ENCODE results near the gene RFC3.

Gene RFC3

DNA sequence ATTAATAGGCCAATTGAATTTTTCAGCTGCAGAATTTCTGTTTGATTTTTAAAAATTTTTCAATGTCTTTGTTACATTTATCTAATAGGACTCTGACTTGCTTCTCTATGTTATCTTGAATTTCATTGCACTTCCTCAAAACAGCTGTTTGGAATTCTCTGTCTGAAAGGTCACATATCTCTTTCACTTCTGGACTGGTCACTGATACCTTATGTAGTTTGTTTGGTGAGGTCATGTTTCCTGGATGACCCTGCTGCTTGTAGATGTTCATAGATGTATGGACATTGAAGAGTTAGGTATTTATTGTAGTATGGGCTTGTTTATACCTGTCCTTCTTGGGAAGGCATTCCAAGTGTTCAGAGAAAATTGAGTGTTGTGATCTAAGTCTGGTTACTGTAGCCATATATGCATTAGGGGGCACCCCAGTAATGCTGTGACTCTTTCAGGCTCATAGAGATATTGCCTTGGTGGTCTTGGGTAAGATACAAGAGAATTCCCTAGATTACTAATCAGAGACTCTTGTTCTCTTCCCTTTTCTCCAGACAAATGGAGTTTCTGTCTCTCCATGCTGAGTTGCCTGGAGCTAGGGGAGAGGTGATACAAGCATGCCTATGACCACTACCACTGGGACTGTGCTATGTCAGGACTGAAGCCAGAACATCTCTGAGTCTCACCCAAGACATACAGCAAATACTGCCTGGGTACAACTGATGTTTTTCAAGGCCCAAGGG is 27.8 kb downstream of the RFC3 start:
- Histone ChIP-seq H3K9me3 (ENCODE audit: control insufficient read depth in 2 of 2, low read length in 2 of 2) (no peaks in the 10 kb centered on the region), H3K27ac (ENCODE audit: low read length) (no peak overlapping the region), H3K9ac (ENCODE audit: low read length in 2 of 2) (no peak overlapping the region), H3K36me3 (ENCODE audit: control insufficient read depth in 2 of 2, insufficient read depth in 2 of 2, low read length in 2 of 2) (peaks cover 0 to 6% of the 10 kb centered on the region in 2 donors), H3K4me3 (ENCODE audit: low read length in 2 of 2) (no peak overlapping the region), H3K27me3 (ENCODE audit: control insufficient read depth in 1 of 2, insufficient read depth in 2 of 2, low read length in 2 of 2) (no peaks in the 10 kb centered on the region), H3K4me1 (ENCODE audit: control insufficient read depth, insufficient read depth, low read length) (no peaks in the 10 kb centered on the region)

- no peak overlapping the region for H3K27ac ChIP-seq (ENCODE audit: low read length)
- no peak overlapping the region for H3K4me3 ChIP-seq (ENCODE audit: low read length in 2 of 2)
- H3K36me3 ChIP-seq (ENCODE audit: control insufficient read depth in 2 of 2, insufficient read depth in 2 of 2, low read length in 2 of 2): peaks cover 0 to 6% of the 10 kb centered on the region in 2 donors
- H3K4me1 ChIP-seq (ENCODE audit: control insufficient read depth, insufficient read depth, low read length): no peaks in the 10 kb centered on the region
- H3K9me3 ChIP-seq (ENCODE audit: control insufficient read depth in 2 of 2, low read length in 2 of 2): no peaks in the 10 kb centered on the region
- no peak overlapping the region for H3K9ac ChIP-seq (ENCODE audit: low read length in 2 of 2)
- no peaks in the 10 kb centered on the region for H3K27me3 ChIP-seq (ENCODE audit: control insufficient read depth in 1 of 2, insufficient read depth in 2 of 2, low read length in 2 of 2)
Measured at GRCh38 chr13:33846303-33847062, 28.5 kb downstream of the RFC3 start.

DNA sequence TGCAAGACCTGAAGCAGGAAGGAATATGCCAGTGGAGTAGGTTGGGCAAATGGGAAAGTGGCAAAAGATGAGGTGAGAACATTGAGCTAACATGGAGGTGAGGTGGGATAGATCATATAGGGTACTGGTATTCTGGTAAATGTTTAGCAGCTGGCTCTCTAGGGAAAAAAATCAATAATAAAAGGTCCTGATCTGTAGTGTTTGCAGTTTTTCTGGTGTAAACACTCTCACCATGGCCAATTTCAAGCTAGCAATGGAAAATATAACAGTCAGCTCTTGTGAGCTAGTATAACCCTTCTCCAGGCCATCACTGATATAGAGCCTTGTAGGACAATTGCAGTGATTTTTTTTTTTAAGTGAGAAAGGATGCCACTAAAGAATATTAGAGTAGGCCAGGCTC is 31.3 kb downstream of the RFC3 start:
- Histone ChIP-seq H3K27me3 (ENCODE audit: control insufficient read depth in 1 of 2, insufficient read depth in 2 of 2, low read length in 2 of 2) (no peaks in the 10 kb centered on the region), H3K9ac (ENCODE audit: low read length in 2 of 2) (no peak overlapping the region), H3K4me3 (ENCODE audit: low read length in 2 of 2) (no peak overlapping the region), H3K27ac (ENCODE audit: low read length) (no peak overlapping the region), H3K9me3 (ENCODE audit: control insufficient read depth in 2 of 2, low read length in 2 of 2) (no peaks in the 10 kb centered on the region), H3K36me3 (ENCODE audit: control insufficient read depth in 2 of 2, insufficient read depth in 2 of 2, low read length in 2 of 2) (peaks cover 0 to 6% of the 10 kb centered on the region in 2 donors), H3K4me1 (ENCODE audit: control insufficient read depth, insufficient read depth, low read length) (no peaks in the 10 kb centered on the region)

GRCh38 chr13:33855371-33855895 is 37.5 kb downstream of the RFC3 start:
- no peaks in the 10 kb centered on the region for H3K9me3 ChIP-seq (ENCODE audit: control insufficient read depth in 2 of 2, low read length in 2 of 2)
- no peak overlapping the region for H3K27ac ChIP-seq (ENCODE audit: low read length)
- H3K27me3 ChIP-seq (ENCODE audit: control insufficient read depth in 1 of 2, insufficient read depth in 2 of 2, low read length in 2 of 2): no peaks in the 10 kb centered on the region
- H3K36me3 ChIP-seq (ENCODE audit: control insufficient read depth in 2 of 2, insufficient read depth in 2 of 2, low read length in 2 of 2): no peaks in the 10 kb centered on the region
- H3K9ac ChIP-seq (ENCODE audit: low read length in 2 of 2): no peak overlapping the region
- no peaks in the 10 kb centered on the region for H3K4me1 ChIP-seq (ENCODE audit: control insufficient read depth, insufficient read depth, low read length)
- H3K4me3 ChIP-seq (ENCODE audit: low read length in 2 of 2): no peak overlapping the region

DNA sequence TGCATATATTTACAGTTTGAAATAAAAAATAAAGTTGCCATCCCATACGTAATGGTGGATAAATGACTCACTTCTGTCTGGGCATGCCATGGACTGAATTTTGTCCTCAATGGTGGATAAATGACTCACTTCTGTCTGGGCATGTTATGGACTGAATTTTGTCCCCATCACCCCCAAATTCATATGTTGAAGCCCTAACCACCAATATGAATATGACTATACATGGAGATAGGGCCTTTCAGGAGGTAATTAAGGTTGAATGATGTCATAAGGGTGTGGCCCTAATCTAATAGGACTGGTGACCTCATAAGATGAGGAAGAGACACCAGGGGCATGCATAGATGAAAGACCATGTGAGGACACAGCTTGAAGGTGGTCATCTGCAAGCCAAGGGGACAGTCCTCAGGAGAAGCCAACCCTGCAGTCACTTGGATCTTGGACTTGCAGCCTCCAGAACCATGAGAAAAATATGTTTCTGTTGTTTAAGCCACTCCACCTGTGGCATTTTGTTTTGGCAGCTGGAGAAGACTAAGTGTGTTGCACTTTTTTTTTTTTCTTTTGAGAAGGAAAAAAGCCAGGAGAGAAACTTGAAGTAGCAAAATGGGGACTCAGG is 41.8 kb downstream of the RFC3 start:
- Histone ChIP-seq H3K4me3 (ENCODE audit: low read length in 2 of 2) (no peak overlapping the region), H3K27ac (ENCODE audit: low read length) (no peak overlapping the region), H3K36me3 (ENCODE audit: control insufficient read depth in 2 of 2, insufficient read depth in 2 of 2, low read length in 2 of 2) (no peaks in the 10 kb centered on the region), H3K9me3 (ENCODE audit: control insufficient read depth in 2 of 2, low read length in 2 of 2) (no peaks in the 10 kb centered on the region), H3K9ac (ENCODE audit: low read length in 2 of 2) (no peak overlapping the region), H3K4me1 (ENCODE audit: control insufficient read depth, insufficient read depth, low read length) (no peaks in the 10 kb centered on the region), H3K27me3 (ENCODE audit: control insufficient read depth in 1 of 2, insufficient read depth in 2 of 2, low read length in 2 of 2) (no peaks in the 10 kb centered on the region)

DNA sequence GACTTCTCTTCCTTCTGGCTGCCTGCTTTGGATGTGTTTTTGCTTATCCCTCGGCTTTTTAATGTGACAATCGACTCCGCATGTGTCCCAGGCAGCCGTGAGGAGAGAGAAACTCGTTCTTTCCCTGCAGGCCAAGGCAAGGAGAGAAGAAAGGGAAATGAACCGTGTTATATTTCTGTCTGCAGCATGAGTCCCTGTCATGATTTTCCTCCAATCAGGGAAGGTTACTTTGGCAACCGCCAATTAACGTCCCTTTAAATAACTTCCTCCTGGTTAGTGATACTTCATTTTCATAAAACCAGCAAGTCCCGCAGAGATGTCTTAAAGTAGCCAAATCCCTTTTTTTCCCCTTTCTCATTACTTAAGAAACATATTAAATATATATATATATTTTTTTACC is 42.6 kb downstream of the RFC3 start:
- Histone ChIP-seq H3K9me3 (ENCODE audit: control insufficient read depth in 2 of 2, low read length in 2 of 2) (no peaks in the 10 kb centered on the region), H3K27me3 (ENCODE audit: control insufficient read depth in 1 of 2, insufficient read depth in 2 of 2, low read length in 2 of 2) (no peaks in the 10 kb centered on the region)

GRCh38 chr13:33862016-33862415 is 44.1 kb downstream of the RFC3 start:
- no peak overlapping the region for H3K4me3 ChIP-seq (ENCODE audit: low read length in 2 of 2)
- H3K9me3 ChIP-seq (ENCODE audit: control insufficient read depth in 2 of 2, low read length in 2 of 2): no peaks in the 10 kb centered on the region

More for the DNA sequence above, 42.6 kb downstream of the RFC3 start:
- Histone ChIP-seq H3K36me3 (ENCODE audit: control insufficient read depth in 2 of 2, insufficient read depth in 2 of 2, low read length in 2 of 2) (no peaks in the 10 kb centered on the region), H3K27ac (ENCODE audit: low read length) (no peak overlapping the region), H3K4me3 (ENCODE audit: low read length in 2 of 2) (no peak overlapping the region), H3K4me1 (ENCODE audit: control insufficient read depth, insufficient read depth, low read length) (no peaks in the 10 kb centered on the region), H3K9ac (ENCODE audit: low read length in 2 of 2) (no peak overlapping the region)

DNA sequence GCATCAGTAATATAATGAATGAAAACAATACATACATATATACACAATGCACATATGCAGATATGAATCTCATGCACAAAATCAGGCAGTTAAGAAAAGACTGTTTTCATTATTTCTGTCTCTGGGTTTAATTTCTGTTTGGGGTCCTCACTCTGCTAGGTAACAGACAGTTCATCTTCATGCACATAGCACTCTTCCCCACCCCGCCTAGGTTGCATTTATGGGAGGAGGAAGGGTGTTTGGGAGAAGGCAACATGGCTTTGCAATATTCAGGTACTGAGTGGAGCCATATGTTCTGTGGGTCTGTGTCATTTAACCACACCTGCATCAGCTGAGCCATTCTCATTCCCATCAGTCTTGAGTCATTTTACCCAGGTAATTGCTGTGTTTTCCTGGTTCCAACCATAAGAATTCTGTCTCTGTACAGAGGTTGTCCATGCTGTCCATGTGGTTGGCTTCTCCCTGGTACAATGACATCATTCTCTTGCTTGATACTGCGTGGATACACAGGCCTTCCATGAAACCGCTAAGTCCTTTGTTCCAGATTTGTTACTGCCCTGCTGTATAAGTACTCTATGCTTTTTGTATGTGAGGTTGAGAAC is 45.3 kb downstream of the RFC3 start:
- Histone ChIP-seq H3K9me3 (ENCODE audit: control insufficient read depth in 2 of 2, low read length in 2 of 2) (no peaks in the 10 kb centered on the region), H3K27me3 (ENCODE audit: control insufficient read depth in 1 of 2, insufficient read depth in 2 of 2, low read length in 2 of 2) (no peaks in the 10 kb centered on the region), H3K27ac (ENCODE audit: low read length) (no peak overlapping the region), H3K4me3 (ENCODE audit: low read length in 2 of 2) (no peak overlapping the region), H3K36me3 (ENCODE audit: control insufficient read depth in 2 of 2, insufficient read depth in 2 of 2, low read length in 2 of 2) (no peaks in the 10 kb centered on the region), H3K4me1 (ENCODE audit: control insufficient read depth, insufficient read depth, low read length) (no peaks in the 10 kb centered on the region), H3K9ac (ENCODE audit: low read length in 2 of 2) (no peak overlapping the region)

More at GRCh38 chr13:33862016-33862415, 44.1 kb downstream of the RFC3 start:
- H3K9ac ChIP-seq (ENCODE audit: low read length in 2 of 2): no peak overlapping the region
- no peaks in the 10 kb centered on the region for H3K27me3 ChIP-seq (ENCODE audit: control insufficient read depth in 1 of 2, insufficient read depth in 2 of 2, low read length in 2 of 2)
- H3K36me3 ChIP-seq (ENCODE audit: control insufficient read depth in 2 of 2, insufficient read depth in 2 of 2, low read length in 2 of 2): no peaks in the 10 kb centered on the region
- no peak overlapping the region for H3K27ac ChIP-seq (ENCODE audit: low read length)
- no peaks in the 10 kb centered on the region for H3K4me1 ChIP-seq (ENCODE audit: control insufficient read depth, insufficient read depth, low read length)

- Histone ChIP-seq H3K27me3 (ENCODE audit: control insufficient read depth in 1 of 2, insufficient read depth in 2 of 2, low read length in 2 of 2) (no peaks in the 10 kb centered on the region), H3K36me3 (ENCODE audit: control insufficient read depth in 2 of 2, insufficient read depth in 2 of 2, low read length in 2 of 2) (no peaks in the 10 kb centered on the region), H3K27ac (ENCODE audit: low read length) (no peak overlapping the region), H3K9me3 (ENCODE audit: control insufficient read depth in 2 of 2, low read length in 2 of 2) (no peaks in the 10 kb centered on the region), H3K4me1 (ENCODE audit: control insufficient read depth, insufficient read depth, low read length) (no peaks in the 10 kb centered on the region), H3K4me3 (ENCODE audit: low read length in 2 of 2) (no peak overlapping the region), H3K9ac (ENCODE audit: low read length in 2 of 2) (no peak overlapping the region)
Measured at GRCh38 chr13:33865945-33866344, 48.0 kb downstream of the RFC3 start.

DNA sequence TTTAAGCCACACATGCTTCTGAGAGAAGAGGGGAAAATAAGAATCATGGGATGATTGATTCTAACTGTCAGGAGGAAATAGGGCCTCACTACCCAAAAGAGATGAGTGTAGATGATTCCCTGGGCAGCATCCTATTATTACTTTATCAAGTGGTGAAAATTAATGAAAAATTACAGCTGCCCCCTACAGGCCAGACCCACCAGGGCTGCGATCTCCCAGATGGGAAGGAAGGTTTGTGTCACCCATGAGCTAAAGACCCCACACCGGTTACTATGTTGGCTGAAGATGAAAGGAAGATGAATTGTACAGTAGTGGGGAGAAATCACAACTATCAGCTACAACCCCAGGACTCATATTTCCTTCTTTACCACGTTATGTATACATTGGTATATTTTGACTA is 49.5 kb downstream of the RFC3 start:
- Histone ChIP-seq H3K4me3 (ENCODE audit: low read length in 2 of 2) (no peak overlapping the region), H3K9ac (ENCODE audit: low read length in 2 of 2) (no peak overlapping the region), H3K9me3 (ENCODE audit: control insufficient read depth in 2 of 2, low read length in 2 of 2) (no peaks in the 10 kb centered on the region), H3K27me3 (ENCODE audit: control insufficient read depth in 1 of 2, insufficient read depth in 2 of 2, low read length in 2 of 2) (no peaks in the 10 kb centered on the region), H3K4me1 (ENCODE audit: control insufficient read depth, insufficient read depth, low read length) (no peaks in the 10 kb centered on the region), H3K36me3 (ENCODE audit: control insufficient read depth in 2 of 2, insufficient read depth in 2 of 2, low read length in 2 of 2) (no peaks in the 10 kb centered on the region), H3K27ac (ENCODE audit: low read length) (no peak overlapping the region)

Measured in stomach smooth muscle (tissue), 2 donors.